HG03378 (cell line): ENCODE results near the gene ARPP19.
"Not testable (repeated sequence)": the region's sequence is repeated elsewhere in the genome, so short reads cannot be mapped to it uniquely, and the experiment has no call there.

Experiments
- ATAC-seq: cut with Tn5 transposase; IDR thresholded peaks from one replicate; pipeline ENCODE4 v1.9.1; 2021; ENCODE audit warnings: mild to moderate bottlenecking, moderate library complexity; ENCODE audit not compliant: unreplicated experiment

ARPP19 gene

DNA sequence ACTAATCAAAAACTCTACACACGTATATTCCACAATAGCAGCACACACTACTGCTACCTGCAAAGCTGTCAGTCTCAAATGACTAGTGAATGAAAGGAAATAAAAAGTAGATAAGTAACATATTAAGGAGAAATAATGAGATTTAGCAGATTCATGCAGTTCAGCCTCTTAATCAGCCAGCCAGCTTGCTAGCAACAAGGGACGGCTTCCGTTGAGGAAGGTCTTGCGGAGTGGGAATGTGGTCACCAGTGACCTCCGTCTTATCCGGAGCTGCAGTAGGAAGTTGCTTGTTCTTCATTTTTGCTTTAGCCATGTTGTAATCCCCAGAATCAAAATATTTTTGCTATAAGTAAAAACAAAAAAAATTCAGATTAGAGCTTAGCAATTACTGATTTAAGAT lies 17.1 kb downstream of the ARPP19 start:
- ATAC-seq: no peak

GRCh38 chr15:52551186-52551585 lies 17.6 kb downstream of the ARPP19 start:
- ATAC-seq: not testable (repeated sequence)

GRCh38 chr15:52546031-52546751 lies 22.6 kb downstream of the ARPP19 start:
- ATAC-seq: no peak

DNA sequence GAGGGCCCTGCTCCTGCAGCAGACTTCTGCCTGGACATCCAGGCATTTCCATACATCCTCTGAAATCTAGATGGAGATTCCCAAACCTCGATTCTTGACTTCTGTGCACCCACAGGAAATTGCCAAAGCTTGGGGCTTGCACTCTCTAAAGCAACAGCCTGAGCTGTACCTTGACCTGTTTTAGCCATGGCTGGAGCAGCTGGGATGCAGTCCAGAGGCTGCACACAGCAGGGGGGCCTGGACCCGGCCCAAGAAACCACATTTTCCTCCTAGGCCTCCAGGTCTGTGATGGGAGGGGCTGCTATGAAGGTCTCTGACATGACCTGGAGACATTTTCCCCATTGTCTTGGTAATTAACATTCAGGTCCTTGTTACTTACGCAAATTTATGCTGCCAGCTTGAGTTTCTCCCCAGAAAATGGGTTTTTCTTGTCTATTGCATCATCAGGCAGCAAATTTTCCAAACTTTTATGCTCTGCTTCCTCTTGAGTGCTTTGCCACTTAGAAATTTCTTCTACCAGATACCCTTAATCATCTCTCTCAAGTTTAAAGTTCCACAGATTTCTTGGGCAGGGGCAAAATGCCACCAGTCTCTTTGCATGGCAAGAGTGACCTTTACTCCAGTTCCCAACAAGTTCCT lies 28.3 kb downstream of the ARPP19 start:
- ATAC-seq: no peak

GRCh38 chr15:52537459-52537858 lies 31.4 kb downstream of the ARPP19 start:
- ATAC-seq: no peak

GRCh38 chr15:52532427-52532826 lies 36.4 kb downstream of the ARPP19 start:
- no peak for ATAC-seq

GRCh38 chr15:52529940-52530339 lies 38.9 kb downstream of the ARPP19 start:
- no peak for ATAC-seq

- ATAC-seq: peak; percentile 3
Observed at GRCh38 chr15:52529341-52529924, 39.4 kb downstream of the ARPP19 start.

DNA sequence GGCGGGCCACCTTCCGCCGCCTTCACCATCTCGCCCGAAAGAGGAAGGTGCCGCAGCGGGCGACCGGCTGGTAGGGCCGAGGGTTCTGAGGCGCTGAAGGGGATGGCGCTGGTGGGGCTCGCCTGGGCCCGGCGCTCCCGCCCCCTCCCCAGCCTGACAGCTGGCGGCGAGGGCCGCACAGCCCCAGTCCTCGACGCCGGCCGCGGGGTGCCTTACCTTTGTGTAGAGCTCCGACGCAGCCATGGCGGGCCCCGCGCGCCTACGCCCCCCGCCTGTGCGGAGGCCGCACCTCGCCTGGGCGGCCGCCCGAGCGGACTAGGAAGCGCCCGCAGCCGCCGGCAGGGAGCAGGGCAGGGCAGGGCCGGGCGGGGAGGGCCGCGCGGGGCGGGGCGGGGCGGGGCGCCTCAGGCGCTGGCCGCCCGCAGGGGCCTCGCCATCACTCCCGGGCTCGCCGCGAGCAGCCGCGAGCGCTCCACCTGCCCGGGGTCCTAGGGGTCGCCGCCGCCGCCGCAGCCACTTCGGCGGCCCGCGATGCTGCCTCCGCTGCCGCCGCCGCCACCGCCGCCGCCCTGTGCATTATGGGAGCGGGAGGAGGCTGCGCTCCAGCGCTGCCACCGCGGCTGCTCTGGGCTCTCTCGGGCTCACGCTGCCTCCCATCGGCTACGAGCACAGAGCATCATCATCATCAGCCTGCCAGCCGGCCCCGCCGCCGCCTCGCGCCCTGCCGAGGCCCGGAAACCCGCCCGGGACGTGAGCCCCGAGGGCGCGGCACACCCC lies 40.1 kb downstream of the ARPP19 start, which contains the start of gene MYO5A:
Gene MYO5A (minus strand): TSS at position 317 of the 777 bp plus-strand sequence. CDS start 74 bp downstream, at position 243.
- ATAC-seq: peak; percentile 71

- ATAC-seq: peak; percentile 8
Observed at GRCh38 chr15:52527911-52528563, 40.8 kb downstream of the ARPP19 start.

GRCh38 chr15:52527196-52527910 lies 41.5 kb downstream of the ARPP19 start:
- no peak for ATAC-seq

GRCh38 chr15:52524223-52525136 lies 44.4 kb downstream of the ARPP19 start:
- ATAC-seq: no peak

- no peak for ATAC-seq
Observed at GRCh38 chr15:52523647-52524046, 45.2 kb downstream of the ARPP19 start.

- no peak for ATAC-seq
Observed at GRCh38 chr15:52523192-52523591, 45.6 kb downstream of the ARPP19 start.

DNA sequence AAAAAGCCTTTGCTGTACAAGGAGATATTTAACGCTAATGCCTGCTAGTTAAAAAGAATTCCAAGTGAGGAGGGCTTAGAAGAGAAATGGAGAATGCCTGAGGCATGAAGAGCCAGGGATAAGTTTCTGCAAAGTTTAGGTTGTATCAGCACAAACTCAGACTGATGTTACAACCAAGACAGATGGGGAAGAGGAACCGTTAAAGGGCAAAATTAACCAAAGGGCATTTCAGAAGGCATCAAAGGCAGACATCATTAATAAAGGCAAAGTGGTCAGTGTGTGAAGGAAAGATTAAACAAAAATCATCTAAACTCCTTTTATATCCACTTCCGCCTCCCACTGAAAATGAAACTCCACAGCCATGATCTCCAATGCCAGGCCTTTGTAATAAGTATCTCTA lies 47.1 kb downstream of the ARPP19 start:
- no peak for ATAC-seq

DNA sequence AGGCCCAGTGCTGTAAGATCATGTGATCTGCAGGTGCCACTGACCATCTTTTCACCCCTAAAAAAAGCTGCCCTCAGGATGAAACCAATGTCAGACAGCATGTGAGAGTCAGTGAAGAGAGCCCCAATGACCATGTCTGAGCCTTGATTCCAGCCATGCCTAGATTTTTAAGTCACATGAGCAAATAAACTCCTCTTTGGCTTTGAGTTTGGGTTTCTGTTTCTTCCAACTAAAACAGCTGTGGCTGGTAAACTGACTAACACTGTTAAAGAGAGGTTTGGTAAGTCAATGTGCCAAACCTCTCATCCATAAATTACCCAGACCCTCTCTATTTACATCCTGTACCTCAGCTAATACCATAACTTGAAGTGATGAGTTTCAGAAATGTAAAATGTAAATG lies 48.4 kb downstream of the ARPP19 start:
- no peak for ATAC-seq

- no peak for ATAC-seq
Observed at GRCh38 chr15:52518487-52519371, 50.1 kb downstream of the ARPP19 start.

GRCh38 chr15:52517014-52517413 lies 51.8 kb downstream of the ARPP19 start:
- ATAC-seq: no peak
